ENCODE results near the gene PTGFR.

The PTGFR gene

GRCh38 chr1:78490861-78491450, at the start of gene PTGFR:
Gene PTGFR, plus strand, starts transcription at chr1:78490974. Its CDS starts 1,770 bp downstream, at chr1:78492744.
- peak; percentile 37 for DNase-seq (ENCODE audit: low read depth)
- H3K4me3 ChIP-seq (ENCODE audit: low read length): peak within 1 kb of the TSS; percentile 37
- no peak for TF ChIP-seq CTCF (IDR thresholded peaks at IDR 0.05; ENCODE audit: insufficient read depth, low read depth, low read length, missing control alignments)

GRCh38 chr1:78441921-78442320, 48.9 kb upstream of the PTGFR start:
- TF ChIP-seq CTCF (IDR thresholded peaks at IDR 0.05; ENCODE audit: insufficient read depth, low read depth, low read length, missing control alignments): no peak
- peak; percentile 32 for DNase-seq (ENCODE audit: low read depth)
- H3K4me3 ChIP-seq (ENCODE audit: low read length): no peak overlapping the region

- no peak for DNase-seq (ENCODE audit: low read depth)
- no peak overlapping the region for H3K4me3 ChIP-seq (ENCODE audit: low read length)
- no peak for TF ChIP-seq CTCF (IDR thresholded peaks at IDR 0.05; ENCODE audit: insufficient read depth, low read depth, low read length, missing control alignments)
These were observed 43.7 kb upstream of the PTGFR start for GRCh38 chr1:78447086-78447485.

- peak; percentile 14 for DNase-seq (ENCODE audit: low read depth)
- TF ChIP-seq CTCF (IDR thresholded peaks at IDR 0.05; ENCODE audit: insufficient read depth, low read depth, low read length, missing control alignments): no peak
- H3K4me3 ChIP-seq (ENCODE audit: low read length): no peak overlapping the region
These were observed 26.3 kb upstream of the PTGFR start for GRCh38 chr1:78464449-78464891.

- no peak for DNase-seq (ENCODE audit: low read depth)
- no peak overlapping the region for H3K4me3 ChIP-seq (ENCODE audit: low read length)
- no peak for TF ChIP-seq CTCF (IDR thresholded peaks at IDR 0.05; ENCODE audit: insufficient read depth, low read depth, low read length, missing control alignments)
These were observed 25.6 kb upstream of the PTGFR start for GRCh38 chr1:78465143-78465542.

GRCh38 chr1:78468521-78468920, 22.3 kb upstream of the PTGFR start:
- no peak for TF ChIP-seq CTCF (IDR thresholded peaks at IDR 0.05; ENCODE audit: insufficient read depth, low read depth, low read length, missing control alignments)
- DNase-seq (ENCODE audit: low read depth): no peak
- no peak overlapping the region for H3K4me3 ChIP-seq (ENCODE audit: low read length)

- DNase-seq (ENCODE audit: low read depth): no peak
- TF ChIP-seq CTCF (IDR thresholded peaks at IDR 0.05; ENCODE audit: insufficient read depth, low read depth, low read length, missing control alignments): no peak
- no peak overlapping the region for H3K4me3 ChIP-seq (ENCODE audit: low read length)
These were observed 21.2 kb upstream of the PTGFR start for GRCh38 chr1:78469576-78469975.

Measured in epithelial cell of esophagus (primary cell).